ENCODE results near the gene HOXB8.

HOXB8 gene

GRCh38 chr17:48633266-48633677, 18.2 kb upstream of the HOXB8 start:
- ATAC-seq = no peak
- no peak for TF ChIP-seq TCF4 (CRISPR knock-in tag; IDR thresholded peaks at IDR 0.05; ENCODE audit: borderline replicate concordance)
- no peak for TF ChIP-seq TSHZ2 (CRISPR knock-in tag; IDR thresholded peaks at IDR 0.05)
- TF ChIP-seq ZNF70 (CRISPR knock-in tag; IDR thresholded peaks at IDR 0.05) = no peak
- TF ChIP-seq ZFP3 (CRISPR knock-in tag; IDR thresholded peaks at IDR 0.05) = no peak
- TF ChIP-seq ARNTL (CRISPR knock-in tag; IDR thresholded peaks at IDR 0.05; ENCODE audit: borderline replicate concordance, low read depth) = no peak
- no peak for TF ChIP-seq RARB (CRISPR knock-in tag; IDR thresholded peaks at IDR 0.05)
- TF ChIP-seq POU6F1 (CRISPR knock-in tag; IDR thresholded peaks at IDR 0.05; ENCODE audit: borderline replicate concordance, low read depth) = no peak
- no peak for TF ChIP-seq ZC3H10 (CRISPR knock-in tag; IDR thresholded peaks at IDR 0.05)

- ATAC-seq = no peak
- TF ChIP-seq POU6F1 (CRISPR knock-in tag; IDR thresholded peaks at IDR 0.05; ENCODE audit: borderline replicate concordance, low read depth) = no peak
- no peak for TF ChIP-seq SNAI2 (CRISPR knock-in tag; IDR thresholded peaks at IDR 0.05)
- TF ChIP-seq PPARA (CRISPR knock-in tag; IDR thresholded peaks at IDR 0.05; ENCODE audit: borderline replicate concordance) = no peak
- no peak for TF ChIP-seq ZC3H10 (CRISPR knock-in tag; IDR thresholded peaks at IDR 0.05)
- no peak for TF ChIP-seq TOX (CRISPR knock-in tag; IDR thresholded peaks at IDR 0.05; ENCODE audit: borderline replicate concordance)
- no peak for TF ChIP-seq ZFP30 (CRISPR knock-in tag; IDR thresholded peaks at IDR 0.05)
- no peak for TF ChIP-seq GLIS3 (CRISPR knock-in tag; IDR thresholded peaks at IDR 0.05)
- no peak for TF ChIP-seq ZFP3 (CRISPR knock-in tag; IDR thresholded peaks at IDR 0.05)
- TF ChIP-seq TCF4 (CRISPR knock-in tag; IDR thresholded peaks at IDR 0.05; ENCODE audit: borderline replicate concordance) = no peak
- no peak for TF ChIP-seq ZNF70 (CRISPR knock-in tag; IDR thresholded peaks at IDR 0.05)
- no peak for TF ChIP-seq PATZ1 (CRISPR knock-in tag; IDR thresholded peaks at IDR 0.05; ENCODE audit: borderline replicate concordance)
- TF ChIP-seq ZNF8 (CRISPR knock-in tag; IDR thresholded peaks at IDR 0.05) = no peak
- no peak for TF ChIP-seq RARB (CRISPR knock-in tag; IDR thresholded peaks at IDR 0.05)
- TF ChIP-seq BACH2 (CRISPR knock-in tag; IDR thresholded peaks at IDR 0.05; ENCODE audit: borderline replicate concordance) = no peak
- no peak for TF ChIP-seq ARNTL (CRISPR knock-in tag; IDR thresholded peaks at IDR 0.05; ENCODE audit: borderline replicate concordance, low read depth)
These were observed 17.6 kb upstream of the HOXB8 start for GRCh38 chr17:48632579-48633265.

- ATAC-seq = no peak
- TF ChIP-seq PPARA (CRISPR knock-in tag; IDR thresholded peaks at IDR 0.05; ENCODE audit: borderline replicate concordance) (no peak), TSHZ2 (CRISPR knock-in tag; IDR thresholded peaks at IDR 0.05) (no peak), BACH2 (CRISPR knock-in tag; IDR thresholded peaks at IDR 0.05; ENCODE audit: borderline replicate concordance) (no peak), ZFP3 (CRISPR knock-in tag; IDR thresholded peaks at IDR 0.05) (no peak), OSR1 (CRISPR knock-in tag; IDR thresholded peaks at IDR 0.05) (no peak), RARB (CRISPR knock-in tag; IDR thresholded peaks at IDR 0.05) (no peak), SNAI2 (CRISPR knock-in tag; IDR thresholded peaks at IDR 0.05) (no peak), ZFP30 (CRISPR knock-in tag; IDR thresholded peaks at IDR 0.05) (no peak), POU6F1 (CRISPR knock-in tag; IDR thresholded peaks at IDR 0.05; ENCODE audit: borderline replicate concordance, low read depth) (no peak), ZNF70 (CRISPR knock-in tag; IDR thresholded peaks at IDR 0.05) (no peak), ZNF565 (CRISPR knock-in tag; conservative IDR thresholded peaks at IDR 0.05; ENCODE audit: low read depth) (no peak), ISL1 (CRISPR knock-in tag; IDR thresholded peaks at IDR 0.05) (no peak)
These were observed 16.8 kb upstream of the HOXB8 start for GRCh38 chr17:48631693-48632578.

Data from SK-N-SH treated with all-trans-retinoic acid at 6 μM for 48 hours (cell line).